ENCODE results near the gene IL37. TPM values are rescaled to one million over a fixed set of nuclear protein-coding genes. Genes with fewer than 3 reads are reported as not detected.
A peak's percentile ranks its signal among the peaks of the same experiment; 100 is the strongest.

Gene IL37, protein sequence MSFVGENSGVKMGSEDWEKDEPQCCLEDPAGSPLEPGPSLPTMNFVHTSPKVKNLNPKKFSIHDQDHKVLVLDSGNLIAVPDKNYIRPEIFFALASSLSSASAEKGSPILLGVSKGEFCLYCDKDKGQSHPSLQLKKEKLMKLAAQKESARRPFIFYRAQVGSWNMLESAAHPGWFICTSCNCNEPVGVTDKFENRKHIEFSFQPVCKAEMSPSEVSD
- not detected in 2 replicates for total RNA-seq (ENCODE audit: low replicate concordance)
- long read RNA-seq = 0 reads

DNA sequence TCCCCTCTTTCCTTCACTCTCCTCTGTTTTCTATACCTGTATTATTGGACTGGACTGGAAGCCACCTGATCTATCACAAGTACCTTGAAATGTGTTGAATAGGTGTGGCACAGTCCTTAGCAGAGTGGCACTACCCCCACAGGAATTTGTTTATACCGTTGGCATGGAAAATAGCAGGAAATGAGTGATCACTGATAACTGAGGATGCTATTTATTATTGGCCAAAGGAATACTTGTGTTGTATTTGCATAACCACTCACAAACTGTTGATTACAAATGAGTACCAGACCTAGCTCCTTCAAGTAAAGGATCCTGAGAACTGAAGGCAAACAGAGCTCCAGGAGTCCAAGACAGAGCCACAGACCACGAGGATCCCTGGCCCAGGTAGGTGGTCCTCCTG is at the start of gene IL37:
IL37 (plus strand) TSS at position 301 of the 400 bp plus-strand sequence. CDS start 1,848 bp downstream, outside the sequence.
- Mint-ChIP-seq H3K36me3 (no peaks in the 10 kb centered on the region), H3K4me1 (ENCODE audit: unreplicated experiment) (no peaks in the 10 kb centered on the region)
- TF ChIP-seq, protein P1, sequence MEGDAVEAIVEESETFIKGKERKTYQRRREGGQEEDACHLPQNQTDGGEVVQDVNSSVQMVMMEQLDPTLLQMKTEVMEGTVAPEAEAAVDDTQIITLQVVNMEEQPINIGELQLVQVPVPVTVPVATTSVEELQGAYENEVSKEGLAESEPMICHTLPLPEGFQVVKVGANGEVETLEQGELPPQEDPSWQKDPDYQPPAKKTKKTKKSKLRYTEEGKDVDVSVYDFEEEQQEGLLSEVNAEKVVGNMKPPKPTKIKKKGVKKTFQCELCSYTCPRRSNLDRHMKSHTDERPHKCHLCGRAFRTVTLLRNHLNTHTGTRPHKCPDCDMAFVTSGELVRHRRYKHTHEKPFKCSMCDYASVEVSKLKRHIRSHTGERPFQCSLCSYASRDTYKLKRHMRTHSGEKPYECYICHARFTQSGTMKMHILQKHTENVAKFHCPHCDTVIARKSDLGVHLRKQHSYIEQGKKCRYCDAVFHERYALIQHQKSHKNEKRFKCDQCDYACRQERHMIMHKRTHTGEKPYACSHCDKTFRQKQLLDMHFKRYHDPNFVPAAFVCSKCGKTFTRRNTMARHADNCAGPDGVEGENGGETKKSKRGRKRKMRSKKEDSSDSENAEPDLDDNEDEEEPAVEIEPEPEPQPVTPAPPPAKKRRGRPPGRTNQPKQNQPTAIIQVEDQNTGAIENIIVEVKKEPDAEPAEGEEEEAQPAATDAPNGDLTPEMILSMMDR (conservative IDR thresholded peaks at IDR 0.05) = no peak

DNA sequence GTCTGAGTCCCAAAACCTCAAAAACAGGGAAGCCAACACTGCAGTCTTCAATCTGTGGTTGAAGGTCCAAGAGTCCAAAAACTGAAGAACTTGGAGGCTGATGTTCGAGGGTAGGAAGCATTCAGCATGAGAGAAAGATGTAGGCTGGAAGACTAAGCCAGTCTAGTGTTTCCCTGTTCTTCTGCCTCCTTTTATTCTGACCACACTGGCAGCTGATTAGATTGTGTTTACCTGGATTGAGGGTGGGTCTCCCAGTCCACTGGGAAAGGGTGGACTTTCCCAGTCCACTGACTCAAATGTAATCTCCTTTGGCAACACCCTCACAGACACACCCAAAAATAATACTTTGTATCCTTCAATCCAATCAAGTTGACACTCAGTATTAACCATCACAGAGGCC is 46.9 kb upstream of the IL37 start:
- Mint-ChIP-seq H3K36me3 (peaks cover 6% of the 10 kb centered on the region), H3K4me1 (ENCODE audit: unreplicated experiment) (peaks cover 2% of the 10 kb centered on the region), H3K27ac (no peak overlapping the region), H3K9me3 (peaks cover 27% of the 10 kb centered on the region), H3K27me3 (peaks cover 15% of the 10 kb centered on the region), H3K4me3 (no peak overlapping the region)
- TF ChIP-seq, protein P1 (conservative IDR thresholded peaks at IDR 0.05) = no peak
- no peak for DNase-seq (ENCODE audit: extremely low spot score, unreplicated experiment)

More for the DNA sequence above, at the start of gene IL37:
- Mint-ChIP-seq H3K27me3 (no peaks in the 10 kb centered on the region), H3K4me3 (no peak within 1 kb of the TSS), H3K27ac (no peak within 1 kb of the TSS), H3K9me3 (peaks cover 3% of the 10 kb centered on the region)
- no peak for DNase-seq (ENCODE audit: extremely low spot score, unreplicated experiment)

DNA sequence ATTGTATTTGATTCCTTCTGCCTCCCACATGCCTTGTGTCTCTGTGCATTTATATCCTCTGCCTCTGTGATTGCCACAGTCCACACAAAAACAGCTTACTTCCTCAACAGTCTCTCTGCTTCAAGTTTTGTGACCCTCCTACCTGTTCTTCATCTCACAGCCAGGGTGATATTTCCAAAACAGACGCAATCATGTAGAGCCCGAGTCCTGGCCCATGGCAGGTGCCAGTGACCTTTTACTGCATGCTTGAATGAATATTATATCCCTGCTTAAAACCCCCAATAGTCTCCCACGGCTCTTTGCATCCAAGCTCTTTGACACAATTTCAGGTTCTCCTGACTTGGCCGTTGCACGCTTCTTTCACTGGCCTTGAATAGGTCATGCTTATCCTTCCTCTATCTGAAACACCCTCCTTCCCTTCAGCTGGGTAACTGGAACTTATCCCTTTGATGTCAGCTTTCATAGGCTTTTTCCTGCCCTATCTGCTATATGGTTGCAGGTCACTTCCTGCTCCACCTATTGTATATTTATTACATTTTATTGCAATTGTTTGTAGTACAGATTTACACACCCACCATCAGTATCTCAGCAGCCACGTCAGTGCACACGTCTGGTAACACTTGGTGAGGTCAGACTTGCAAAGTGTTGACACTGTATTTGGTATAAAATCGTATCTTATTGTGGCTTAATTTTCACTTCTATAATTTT is 44.7 kb upstream of the IL37 start:
- H3K27me3 Mint-ChIP-seq = peaks cover 23% of the 10 kb centered on the region
- peaks cover 19% of the 10 kb centered on the region for H3K4me1 Mint-ChIP-seq (ENCODE audit: unreplicated experiment)
- peaks cover 28% of the 10 kb centered on the region for H3K9me3 Mint-ChIP-seq
- H3K4me3 Mint-ChIP-seq = no peak overlapping the region
- peaks cover 6% of the 10 kb centered on the region for H3K36me3 Mint-ChIP-seq
- TF ChIP-seq, protein P1 (conservative IDR thresholded peaks at IDR 0.05) = no peak
- DNase-seq (ENCODE audit: extremely low spot score, unreplicated experiment) = no peak
- H3K27ac Mint-ChIP-seq = no peak overlapping the region

DNA sequence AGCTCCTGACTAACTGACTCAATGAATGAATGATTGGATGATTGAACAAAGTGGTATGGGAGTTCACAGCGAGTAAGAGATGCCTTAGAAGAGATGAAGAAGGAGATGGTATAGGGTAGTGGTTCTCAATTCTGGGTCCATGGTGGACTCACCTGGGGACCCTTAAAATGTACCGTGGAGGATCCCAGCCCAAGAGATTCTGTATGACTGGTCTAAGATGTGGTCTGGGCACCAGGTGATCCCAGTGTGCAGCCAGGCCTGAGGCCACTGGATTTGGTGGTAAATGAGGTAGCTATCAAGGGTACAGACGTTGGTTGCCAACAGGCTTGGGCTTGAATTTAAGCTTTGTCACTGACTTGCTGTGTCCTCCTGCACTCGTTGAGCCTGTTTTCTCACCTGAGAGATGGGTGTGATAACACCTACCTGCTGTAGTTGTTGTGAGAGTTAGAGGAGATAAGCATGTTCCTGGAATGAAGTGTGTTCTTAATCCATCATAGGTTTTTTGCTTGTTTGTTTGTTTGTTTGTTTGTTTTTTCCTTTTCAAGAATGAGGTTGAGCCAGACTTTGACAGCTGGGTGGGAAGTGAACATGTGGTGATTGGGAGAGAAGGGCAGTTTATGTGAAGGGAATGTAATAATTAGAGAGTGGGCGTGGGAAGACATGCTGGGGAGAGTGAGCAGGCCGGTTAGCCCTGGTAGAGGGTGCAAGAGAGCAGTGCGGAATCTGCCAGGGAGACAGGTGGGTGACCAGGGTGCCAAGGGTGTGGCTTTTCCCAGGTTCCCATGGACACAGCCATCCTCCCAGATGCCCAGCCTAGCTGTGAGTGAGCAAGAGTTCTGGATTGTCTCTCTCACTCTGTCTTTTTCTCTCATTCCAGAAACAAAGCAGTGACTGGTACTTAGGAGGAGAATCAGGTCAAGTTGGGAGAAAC is 43.0 kb upstream of the IL37 start:
- H3K4me3 Mint-ChIP-seq = peak overlapping the region; percentile 67
- no peak for DNase-seq (ENCODE audit: extremely low spot score, unreplicated experiment)
- peaks cover 23% of the 10 kb centered on the region for H3K9me3 Mint-ChIP-seq
- TF ChIP-seq, protein P1 (conservative IDR thresholded peaks at IDR 0.05) = no peak
- H3K4me1 Mint-ChIP-seq (ENCODE audit: unreplicated experiment) = peaks cover 19% of the 10 kb centered on the region
- peaks cover 25% of the 10 kb centered on the region for H3K27me3 Mint-ChIP-seq
- peaks cover 6% of the 10 kb centered on the region for H3K36me3 Mint-ChIP-seq
- H3K27ac Mint-ChIP-seq = peak overlapping the region; percentile 89

DNA sequence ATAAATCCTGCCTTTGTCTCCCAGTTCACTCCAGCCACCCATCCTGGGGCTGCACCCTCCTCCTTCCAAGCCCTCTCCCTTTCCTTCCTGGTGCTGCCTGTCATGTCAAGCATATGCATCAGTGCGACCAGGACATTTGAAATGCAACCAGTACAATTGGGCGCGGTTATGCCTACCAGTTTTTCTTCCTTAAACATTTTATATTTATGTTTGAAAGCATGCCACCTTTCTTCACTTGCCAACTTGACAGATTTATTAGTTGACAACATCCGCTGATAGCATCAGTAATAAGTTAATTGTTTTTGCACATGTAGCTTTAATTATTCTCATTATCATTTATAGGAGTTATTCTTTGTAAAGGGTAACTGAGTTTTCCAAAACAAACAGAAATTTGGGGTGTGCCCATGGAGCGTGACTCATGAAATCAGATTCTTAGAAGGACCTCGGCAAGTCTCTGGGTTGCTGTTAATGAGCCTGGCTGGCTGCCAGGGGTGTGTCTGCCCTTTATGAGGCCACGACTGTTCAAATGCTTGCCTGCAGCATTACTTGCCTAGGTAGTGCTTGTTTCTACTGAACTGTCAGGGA is 41.6 kb upstream of the IL37 start:
- TF ChIP-seq, protein P1 (conservative IDR thresholded peaks at IDR 0.05) = no peak
- Mint-ChIP-seq H3K36me3 (peaks cover 6% of the 10 kb centered on the region), H3K9me3 (peaks cover 23% of the 10 kb centered on the region), H3K27me3 (peaks cover 31% of the 10 kb centered on the region), H3K4me1 (ENCODE audit: unreplicated experiment) (peaks cover 19% of the 10 kb centered on the region), H3K4me3 (peak overlapping the region; percentile 67), H3K27ac (peak overlapping the region; percentile 89)
- DNase-seq (ENCODE audit: extremely low spot score, unreplicated experiment) = no peak

All from type B pancreatic cell (in vitro differentiated cells).